ENCODE measurements around the gene UTS2B.

- TF ChIP-seq POLR2AphosphoS5 (IDR thresholded peaks at IDR 0.05; ENCODE audit: low read depth, low read length) (no peak), TAF1 (IDR thresholded peaks at IDR 0.05; ENCODE audit: borderline replicate concordance, insufficient read depth, low read length) (no peak), SIN3A (IDR thresholded peaks at IDR 0.05; ENCODE audit: borderline replicate concordance, insufficient read depth, low read length) (no peak), REST (IDR thresholded peaks at IDR 0.05; ENCODE audit: insufficient read depth in 1 of 2, low read depth in 2 of 2, low read length in 2 of 2) (no peak)
These were observed 83.7 kb downstream of the UTS2B start for GRCh38 chr3:191246630-191247029.

Measured in PFSK-1 (cell line).